ENCODE results near the gene HIVEP2.

HIVEP2 gene

GRCh38 chr6:142820338-142821051 is 124.5 kb downstream of the HIVEP2 start:
- DNase-seq (ENCODE audit: low spot score) = no peak

- no peak for DNase-seq (ENCODE audit: low spot score)
These were observed 125.2 kb downstream of the HIVEP2 start for GRCh38 chr6:142819603-142820337.

- DNase-seq (ENCODE audit: low spot score) = no peak
These were observed 128.5 kb downstream of the HIVEP2 start for GRCh38 chr6:142816486-142816885.

- peak; percentile 32 for DNase-seq (ENCODE audit: low spot score)
These were observed 128.9 kb downstream of the HIVEP2 start for GRCh38 chr6:142816031-142816430.

GRCh38 chr6:142811923-142812322 is 133.1 kb downstream of the HIVEP2 start:
- DNase-seq (ENCODE audit: low spot score) = no peak

- no peak for DNase-seq (ENCODE audit: low spot score)
These were observed 133.9 kb downstream of the HIVEP2 start for GRCh38 chr6:142810952-142811514.

- DNase-seq (ENCODE audit: low spot score) = no peak
These were observed 135.0 kb downstream of the HIVEP2 start for GRCh38 chr6:142809947-142810346.

- no peak for DNase-seq (ENCODE audit: low spot score)
These were observed 136.4 kb downstream of the HIVEP2 start for GRCh38 chr6:142808405-142809061.

GRCh38 chr6:142805042-142805441 is 139.9 kb downstream of the HIVEP2 start:
- DNase-seq (ENCODE audit: low spot score) = no peak

- no peak for DNase-seq (ENCODE audit: low spot score)
These were observed 140.5 kb downstream of the HIVEP2 start for GRCh38 chr6:142804490-142804889.

- no peak for DNase-seq (ENCODE audit: low spot score)
These were observed 141.4 kb downstream of the HIVEP2 start for GRCh38 chr6:142803495-142804058.

- DNase-seq (ENCODE audit: low spot score) = no peak
These were observed 141.9 kb downstream of the HIVEP2 start for GRCh38 chr6:142803032-142803431.

GRCh38 chr6:142802124-142802523 is 142.9 kb downstream of the HIVEP2 start:
- peak; percentile 93 for DNase-seq (ENCODE audit: low spot score)

GRCh38 chr6:142800240-142800639 is 144.7 kb downstream of the HIVEP2 start:
- no peak for DNase-seq (ENCODE audit: low spot score)

- DNase-seq (ENCODE audit: low spot score) = no peak
These were observed 145.3 kb downstream of the HIVEP2 start for GRCh38 chr6:142799639-142800038.

GRCh38 chr6:142797159-142797558 is 147.8 kb downstream of the HIVEP2 start:
- DNase-seq (ENCODE audit: low spot score) = no peak

- peak; percentile 18 for DNase-seq (ENCODE audit: low spot score)
These were observed 148.4 kb downstream of the HIVEP2 start for GRCh38 chr6:142796571-142796970.

- no peak for DNase-seq (ENCODE audit: low spot score)
These were observed 149.0 kb downstream of the HIVEP2 start for GRCh38 chr6:142796024-142796423.

- DNase-seq (ENCODE audit: low spot score) = no peak
These were observed 150.6 kb downstream of the HIVEP2 start for GRCh38 chr6:142794424-142794823.

- no peak for DNase-seq (ENCODE audit: low spot score)
These were observed 154.7 kb downstream of the HIVEP2 start for GRCh38 chr6:142790257-142790656.

- DNase-seq (ENCODE audit: low spot score) = no peak
These were observed 157.6 kb downstream of the HIVEP2 start for GRCh38 chr6:142787422-142787821.

- DNase-seq (ENCODE audit: low spot score) = no peak
These were observed 158.5 kb downstream of the HIVEP2 start for GRCh38 chr6:142786476-142786875.

All from AG20443 (cell line).